ENCODE measurements around the gene TPRN.
"Not testable (repeated sequence)": the region's sequence is repeated elsewhere in the genome, so short reads cannot be mapped to it uniquely, and the experiment has no call there.

- TF ChIP-seq CTCF (conservative IDR thresholded peaks at IDR 0.05; ENCODE audit: low read depth, low read length); EZH2 (IDR thresholded peaks at IDR 0.05; ENCODE audit: borderline replicate concordance, low read depth, low read length, poor library complexity, severe bottlenecking): not testable (repeated sequence)
Observed at GRCh38 chr9:137239541-137240200, 39.1 kb upstream of the TPRN start.
